GM12878 (cell line): ENCODE data around the gene F12. TPM values are rescaled to one million over a fixed set of nuclear protein-coding genes. Genes with fewer than 3 reads are reported as not detected.

Source experiments
- ATAC-seq: fragments of 200-7000 bp; cut with Tn5 transposase; 3 replicates; pipeline ENCODE4 v1.9.1; 2020; ENCODE audit warnings: mild to moderate bottlenecking, moderate library complexity
- BruUV-seq: library from RNA; stranded (reverse); fragments of 400-500 nt; replicated peaks from 2 replicates; lab custom pipeline; 2021; lab: Mats Ljungman, UMichigan
- CTCF ChIA-PET: fragments of 300-600 bp; sonication (Branson Sonifier 250); formaldehyde crosslinking; extraction: SDS; loops from one replicate; lab custom pipeline; 2021; ENCODE audit warnings: inconsistent platforms; lab: Yijun Ruan, JAX
- POLR2A ChIA-PET: fragments of 350-600 bp; formaldehyde crosslinking; extraction: SDS; loops from one replicate; lab custom pipeline; 2021; ENCODE audit warnings: inconsistent platforms; lab: Charles Lee
- RAD21 ChIA-PET: fragments of 300-600 bp; sonication (Branson Sonifier 250); formaldehyde crosslinking; loops from one replicate; lab custom pipeline; 2023; ENCODE audit warnings: antibody characterized with exemption; ENCODE audit not compliant: unreplicated experiment; lab: Charles Lee
- SMC1A ChIA-PET: fragments of 300-600 bp; sonication (Branson Sonifier 250); formaldehyde crosslinking; loops from one replicate; lab custom pipeline; 2023; ENCODE audit not compliant: unreplicated experiment, uncharacterized antibody; lab: Charles Lee
- DNase-seq: peaks from one replicate; pipeline ENCODE4 v3.0.0-alpha.2; 2011; ENCODE audit warnings: low read depth, low spot score
- FAIRE-seq: peaks from 3 replicates; lab custom pipeline; 2011; peaks lifted over from hg19 to GRCh38; lab: Jason Lieb, UNC
- H2AFZ ChIP-seq: 2 replicates; pipeline ENCODE4 v1.6.0; 2011; ENCODE audit warnings: low read depth, low read length, control low read depth; ENCODE audit not compliant: control insufficient read depth
- H3K27ac ChIP-seq: 2 replicates; pipeline ENCODE4 v1.5.1; 2011; ENCODE audit warnings: control low read depth; ENCODE audit not compliant: control insufficient read depth, insufficient read depth
- H3K27me3 ChIP-seq, 2 experiments: replicated peaks in 1 of 2; 2 replicates each; pipeline versions ENCODE4 v1.6.0 to v1.6.1; 2011; ENCODE audit warnings: low read length in 1 of 2; ENCODE audit not compliant: control insufficient read depth in 2 of 2, insufficient read depth in 2 of 2
- H3K36me3 ChIP-seq, 2 experiments: 2 replicates each; pipeline ENCODE4 v1.5.1; 2011; ENCODE audit warnings: low read length in 1 of 2; ENCODE audit not compliant: control insufficient read depth in 2 of 2, insufficient read depth in 2 of 2
- H3K4me1 ChIP-seq: 2 replicates; pipeline ENCODE4 v1.6.1; 2011; ENCODE audit warnings: mild to moderate bottlenecking, low read length, moderate library complexity, mixed read lengths; ENCODE audit not compliant: control insufficient read depth, insufficient read depth
- H3K4me2 ChIP-seq: 2 replicates; pipeline ENCODE4 v1.6.0; 2011; ENCODE audit warnings: control low read depth; ENCODE audit not compliant: control insufficient read depth, insufficient read depth
- H3K4me3 ChIP-seq: fragments of 200-600 bp; sonication (generic); 2 replicates; pipeline ENCODE4 v1.5.1; 2016
- H3K79me2 ChIP-seq: 2 replicates; pipeline ENCODE4 v1.6.0; 2011; ENCODE audit warnings: low read length; ENCODE audit not compliant: control insufficient read depth, insufficient read depth
- H3K9ac ChIP-seq: 2 replicates; pipeline ENCODE4 v1.8.0; 2011; ENCODE audit warnings: low read length, control low read depth, mixed read lengths; ENCODE audit not compliant: control insufficient read depth, insufficient read depth
- H3K9me3 ChIP-seq: replicated peaks from 3 replicates; pipeline ENCODE4 v1.5.1; 2011; ENCODE audit warnings: mild to moderate bottlenecking, low read length; ENCODE audit not compliant: control insufficient read depth, insufficient read depth
- H4K20me1 ChIP-seq: 2 replicates; pipeline ENCODE4 v1.6.0; 2011; ENCODE audit not compliant: control insufficient read depth, insufficient read depth
- DPF2 ChIP-seq: fragments of 450-650 bp; IDR thresholded peaks from 2 replicates; pipeline ENCODE4 v1.6.1; 2017; ENCODE audit warnings: mild to moderate bottlenecking
- PML ChIP-seq: IDR thresholded peaks from 2 replicates; pipeline ENCODE4 v1.6.1; 2012; ENCODE audit warnings: low read length, inconsistent platforms
- POLR2A ChIP-seq: IDR thresholded peaks from 2 replicates; pipeline ENCODE4 v1.6.1; 2011; ENCODE audit warnings: low read depth, mild to moderate bottlenecking, low read length
- POLR2AphosphoS5 ChIP-seq: IDR thresholded peaks from 2 replicates; pipeline ENCODE4 v1.6.1; 2011; ENCODE audit warnings: mild to moderate bottlenecking, low read length, inconsistent platforms
- STAT1 ChIP-seq: fragments of 450-650 bp; conservative IDR thresholded peaks from 2 replicates; pipeline ENCODE4 v1.6.1; 2014; ENCODE audit warnings: antibody characterized with exemption, mild to moderate bottlenecking
- YY1 ChIP-seq: IDR thresholded peaks from 2 replicates; pipeline ENCODE4 v1.6.1; 2011; ENCODE audit warnings: low read depth, mild to moderate bottlenecking, low read length
- ZZZ3 ChIP-seq: IDR thresholded peaks from 2 replicates; pipeline ENCODE4 v1.6.1; 2011; ENCODE audit warnings: low read depth; ENCODE audit not compliant: control insufficient read depth, insufficient read length
- WGBS: methylation state at CpG from one replicate; pipeline ENCODE4 v1.1.6; 2016; ENCODE audit warnings: low lambda C conversion rate; ENCODE audit not compliant: insufficient replicate concordance, insufficient coverage; ENCODE audit errors: missing lambda C conversion rate; 5-methylcytosine and 5-hydroxymethylcytosine counted together
- in situ Hi-C: fragments of 300-500 bp; cut with MboI; formaldehyde crosslinking; loops from 9 replicates; pipeline ENCODE4 v1.14.3; 2018; ENCODE audit warnings: mixed read lengths
- intact Hi-C: fragments of 100-400 bp; cut with micrococcal nuclease; formaldehyde crosslinking; loops from one replicate; pipeline ENCODE4 v1.14.2; 2022; ENCODE audit not compliant: unreplicated experiment
- polyA plus RNA-seq, 11 experiments: library from polyadenylated mRNA; depleted of rRNA in 4 of 11; unstranded in 6 of 11; stranded (reverse) in 5 of 11; fragments of >200 nt; fragmentation: Nextera tagmentation in 4 of 11; fragmentation: Illumina TruSeq in 1 of 11; extraction: Ambion mirVana in 4 of 11; extraction: Trizol in 1 of 11; gene quantifications; 1 replicate in 1 of 11; 2 replicates in 10 of 11; pipeline versions ENCODE4 v1.2.1 to v1.2.3, GENCODE V29; 2011 to 2016; ENCODE audit warnings: inconsistent platforms in 2 of 11, missing spikeins in 2 of 11, low read depth in 1 of 11
- total RNA-seq, 4 experiments: library from RNA; depleted of rRNA in 3 of 4; stranded (reverse); fragments of >200 nt in 3 of 4; fragmentation: Illumina TruSeq in 1 of 4; extraction: Trizol in 1 of 4; gene quantifications; 2 replicates each; pipeline versions ENCODE4 v1.2.1 to v1.2.3, GENCODE V29; 2013 to 2021

The F12 gene
- total and polyA plus RNA-seq, 10 of the 15 experiments (the other 5 are each of a cell fraction or from before 2014, with no cell fraction given) = 0.25 to 11.3 (median 5.5) TPM

GRCh38 chr5:177439518-177440053, 30.2 kb upstream of the F12 start:
- intact Hi-C loops (no loop called here), in situ Hi-C loops (no loop called here)
- H3K4me2 ChIP-seq = no peak overlapping the region
- H3K4me1 ChIP-seq = peaks cover 8% of the 10 kb centered on the region
- 81% methylated on average over 4 of the region's 4 CpGs for WGBS
- H3K4me3 ChIP-seq = no peak overlapping the region
- no peaks in the 10 kb centered on the region for H3K27me3 ChIP-seq
- H3K27ac ChIP-seq = no peak overlapping the region
- TF ChIP-seq POLR2A (0 out of 2 replicates have a peak, but pooled peaks have one; percentile 25), DPF2 (no peak)
- SMC1A ChIA-PET = interaction anchor here (7.4 kb wide), 1 partner anchor 8 kb away, joined by 73 read pairs; no protein-coding TSS in a partner anchor
- H3K79me2 ChIP-seq = no peaks in the 10 kb centered on the region
- BruUV-seq = no TSS peak
- POLR2A ChIA-PET = interaction anchor here (0.7 to 2.4 kb wide), 6 partner anchors 9 to 306 kb away, joined by 3 to 7 read pairs (median 4); partner anchors contain the start of gene NSD1
- H2AFZ ChIP-seq = no peak overlapping the region
- FAIRE-seq (no peak), ATAC-seq (no peak), DNase-seq (no peak)
- no peaks in the 10 kb centered on the region for H4K20me1 ChIP-seq
- H3K9me3 ChIP-seq = no peaks in the 10 kb centered on the region
- RAD21 ChIA-PET = no interaction called here
- CTCF ChIA-PET = interaction anchor here (1.2 kb wide), 1 partner anchor 36 kb away, joined by 6 read pairs; no protein-coding TSS in a partner anchor
- no peak overlapping the region for H3K9ac ChIP-seq
- peaks cover 28 to 36% of the 10 kb centered on the region in 2 experiments for H3K36me3 ChIP-seq

GRCh38 chr5:177438468-177438867, 29.1 kb upstream of the F12 start:
- intact Hi-C loops (no loop called here), in situ Hi-C loops (no loop called here)
- Histone ChIP-seq H3K4me1 (no peaks in the 10 kb centered on the region), H3K36me3 (peaks cover 38 to 46% of the 10 kb centered on the region in 2 experiments), H2AFZ (no peak overlapping the region), H3K27me3 (no peaks in the 10 kb centered on the region), H3K4me3 (no peak overlapping the region), H3K27ac (no peak overlapping the region), H4K20me1 (no peaks in the 10 kb centered on the region), H3K79me2 (no peaks in the 10 kb centered on the region), H3K4me2 (no peak overlapping the region), H3K9me3 (no peaks in the 10 kb centered on the region), H3K9ac (no peak overlapping the region)
- BruUV-seq = no TSS peak
- 93% methylated on average over 10 of the region's 10 CpGs for WGBS
- SMC1A ChIA-PET = interaction anchor here (0.9 to 2.0 kb wide), 2 partner anchors 10 to 14 kb away, joined by 3 to 5 read pairs; no protein-coding TSS in a partner anchor
- POLR2A ChIA-PET = interaction anchor here (0.7 to 2.4 kb wide), 4 partner anchors 10 to 29 kb away, joined by 3 to 7 read pairs (median 3); partner anchors contain the start of genes F12 and GRK6
- RAD21 ChIA-PET = interaction anchor here (0.8 kb wide), 1 partner anchor 14 kb away, joined by 3 read pairs; no protein-coding TSS in a partner anchor
- DNase-seq = no peak
- FAIRE-seq = no peak
- ATAC-seq = no peak
- TF ChIP-seq POLR2AphosphoS5 (peak; percentile 54; the same call in 1 of the 2 replicates), POLR2A (peak; percentile 70), ZZZ3 (no peak), YY1 (no peak), STAT1 (no peak), PML (no peak)
- TF ChIP-seq, all 136 proteins: peak for 2
- CTCF ChIA-PET = interaction anchor here (1.7 kb wide), 1 partner anchor 34 kb away, joined by 8 read pairs; no protein-coding TSS in a partner anchor
